D721Med (cell line): ENCODE measurements around the gene DDX55.
"Not testable (repeated sequence)": the region's sequence is repeated elsewhere in the genome, so short reads cannot be mapped to it uniquely, and the experiment has no call there.

ENCODE experiments used
- DNase-seq: peaks from one replicate; pipeline ENCODE4 v3.0.0; 2011; ENCODE audit warnings: low spot score; ENCODE audit not compliant: insufficient read length
- FAIRE-seq: peaks from 2 replicates; lab custom pipeline; 2011; peaks lifted over from hg19 to GRCh38; lab: Jason Lieb, UNC
- TF ChIP-seq, protein P1 (sequence below): IDR thresholded peaks from 2 replicates; pipeline ENCODE4 v1.5.1; 2012; ENCODE audit warnings: mild to moderate bottlenecking, control low read depth; ENCODE audit not compliant: insufficient read depth; ENCODE audit errors: missing control alignments

Gene DDX55

DNA sequence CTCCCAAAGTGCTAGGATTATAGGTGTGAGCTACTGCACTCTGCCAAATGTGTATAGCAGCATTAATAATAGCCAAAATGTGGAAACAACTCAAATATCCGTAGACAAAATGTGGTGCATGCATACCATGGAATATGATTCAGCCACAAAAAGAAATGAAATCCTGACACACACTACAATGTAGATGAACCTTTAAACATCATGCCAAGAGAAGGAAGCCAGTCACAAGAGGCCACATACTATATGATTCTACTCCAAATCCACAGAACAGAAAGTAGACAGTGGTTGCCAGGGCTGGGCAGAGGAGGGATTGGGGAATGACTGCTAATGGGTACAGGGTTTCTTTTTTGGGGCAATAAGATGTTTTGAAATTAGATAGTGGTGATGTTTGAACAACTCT lies 25.3 kb upstream of the DDX55 start:
- no peak for FAIRE-seq

DNA sequence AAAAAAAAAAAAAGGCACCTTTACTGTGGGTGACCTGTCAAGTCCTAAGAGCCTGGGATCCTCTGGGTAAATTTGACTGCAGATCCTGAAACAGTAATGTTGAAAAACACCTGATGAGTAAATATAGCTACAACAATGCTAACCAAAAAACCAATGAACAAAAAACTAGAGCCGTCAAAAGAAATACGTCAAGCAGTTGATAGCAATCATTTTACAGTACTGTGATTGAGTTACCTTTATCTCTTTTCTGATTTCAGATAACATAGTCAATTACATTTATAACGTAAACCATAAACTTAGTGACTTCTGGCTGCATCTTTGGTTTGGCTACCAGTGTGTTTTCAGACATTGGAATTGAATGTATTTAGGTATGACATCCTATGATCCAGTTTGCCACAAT lies 23.7 kb upstream of the DDX55 start:
- no peak for FAIRE-seq
- DNase-seq, result no peak
- TF ChIP-seq, protein P1, sequence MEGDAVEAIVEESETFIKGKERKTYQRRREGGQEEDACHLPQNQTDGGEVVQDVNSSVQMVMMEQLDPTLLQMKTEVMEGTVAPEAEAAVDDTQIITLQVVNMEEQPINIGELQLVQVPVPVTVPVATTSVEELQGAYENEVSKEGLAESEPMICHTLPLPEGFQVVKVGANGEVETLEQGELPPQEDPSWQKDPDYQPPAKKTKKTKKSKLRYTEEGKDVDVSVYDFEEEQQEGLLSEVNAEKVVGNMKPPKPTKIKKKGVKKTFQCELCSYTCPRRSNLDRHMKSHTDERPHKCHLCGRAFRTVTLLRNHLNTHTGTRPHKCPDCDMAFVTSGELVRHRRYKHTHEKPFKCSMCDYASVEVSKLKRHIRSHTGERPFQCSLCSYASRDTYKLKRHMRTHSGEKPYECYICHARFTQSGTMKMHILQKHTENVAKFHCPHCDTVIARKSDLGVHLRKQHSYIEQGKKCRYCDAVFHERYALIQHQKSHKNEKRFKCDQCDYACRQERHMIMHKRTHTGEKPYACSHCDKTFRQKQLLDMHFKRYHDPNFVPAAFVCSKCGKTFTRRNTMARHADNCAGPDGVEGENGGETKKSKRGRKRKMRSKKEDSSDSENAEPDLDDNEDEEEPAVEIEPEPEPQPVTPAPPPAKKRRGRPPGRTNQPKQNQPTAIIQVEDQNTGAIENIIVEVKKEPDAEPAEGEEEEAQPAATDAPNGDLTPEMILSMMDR, result no peak

More for the DNA sequence above, 25.3 kb upstream of the DDX55 start:
- TF ChIP-seq, protein P1, result no peak
- DNase-seq, result no peak

DNA sequence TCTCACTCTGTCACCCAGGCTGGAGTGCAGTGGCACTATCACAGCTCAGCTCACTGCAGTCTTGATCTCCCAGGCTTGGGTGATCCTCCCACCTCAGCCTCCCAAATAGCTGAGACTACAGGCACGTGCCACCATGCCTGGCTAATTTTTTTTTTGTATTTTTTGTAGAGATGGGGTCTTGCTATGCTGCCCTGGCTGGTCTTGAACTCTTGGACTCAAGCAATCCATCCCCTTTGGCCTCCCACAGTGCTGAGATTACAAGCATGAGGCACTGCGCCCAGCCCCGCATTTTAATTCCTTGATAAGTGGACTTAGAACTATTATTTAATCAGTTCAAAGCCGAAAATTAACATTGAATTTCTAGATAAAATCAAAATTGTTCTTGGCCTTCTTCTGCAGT lies 23.1 kb upstream of the DDX55 start:
- not testable (repeated sequence) for DNase-seq, FAIRE-seq

DNA sequence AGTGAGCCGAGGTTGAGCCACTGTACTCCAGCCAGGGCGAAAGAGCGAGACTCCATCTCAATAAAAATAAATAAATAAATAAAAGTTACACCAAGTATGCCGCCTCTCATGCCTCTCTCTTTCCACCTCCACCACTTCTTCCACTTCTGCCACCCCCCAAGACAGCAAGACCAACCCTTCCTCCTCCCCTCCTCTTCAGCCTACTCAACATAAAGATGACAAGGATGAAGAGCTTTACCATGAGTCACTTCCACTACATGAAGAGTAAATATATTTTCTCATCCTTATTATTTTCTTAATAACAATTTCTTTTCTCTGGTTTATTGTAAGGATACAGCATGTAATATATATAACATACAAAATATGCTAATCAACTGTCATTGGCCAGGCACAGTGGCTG lies 21.1 kb upstream of the DDX55 start:
- TF ChIP-seq, protein P1, result no peak
- FAIRE-seq (no peak), DNase-seq (no peak)

DNA sequence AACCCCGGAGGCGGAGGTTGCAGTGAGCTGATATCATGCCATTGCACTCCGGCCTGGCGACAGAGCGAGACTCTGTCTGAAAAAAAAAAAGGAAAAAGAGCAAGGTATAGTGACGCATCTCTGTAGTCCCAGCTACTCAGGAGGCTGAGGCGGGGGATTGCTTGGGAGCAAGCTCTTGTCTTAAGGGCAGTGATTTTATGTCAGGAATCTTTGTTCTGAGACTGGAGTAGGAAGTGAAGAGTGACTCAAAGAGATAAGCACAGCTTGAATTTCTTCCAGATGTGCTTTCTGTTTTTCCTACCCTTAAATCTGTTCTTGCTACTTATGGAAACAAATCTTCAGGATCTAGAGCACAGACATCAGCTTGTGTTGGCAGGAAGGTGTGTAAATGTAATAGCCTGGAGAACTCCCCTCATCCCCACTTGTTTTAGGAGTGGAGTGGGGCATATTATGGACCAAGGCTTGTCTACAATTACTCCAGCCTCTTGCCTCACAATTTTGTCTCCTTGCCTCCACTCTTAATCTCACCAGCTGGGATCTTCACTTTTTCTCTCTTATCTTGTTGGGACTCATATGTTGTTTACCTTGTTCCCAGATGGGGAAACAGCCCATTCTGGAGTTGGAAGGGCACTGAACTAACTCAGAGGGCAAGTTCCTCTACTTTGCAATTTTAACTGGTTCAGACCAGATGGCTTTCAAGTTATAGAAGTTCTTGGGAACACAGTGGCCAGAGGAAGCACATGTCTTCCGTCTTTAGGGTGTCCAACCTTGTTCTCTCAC lies 10.0 kb upstream of the DDX55 start:
- TF ChIP-seq, protein P1, result no peak
- DNase-seq, result no peak
- FAIRE-seq, result no peak

DNA sequence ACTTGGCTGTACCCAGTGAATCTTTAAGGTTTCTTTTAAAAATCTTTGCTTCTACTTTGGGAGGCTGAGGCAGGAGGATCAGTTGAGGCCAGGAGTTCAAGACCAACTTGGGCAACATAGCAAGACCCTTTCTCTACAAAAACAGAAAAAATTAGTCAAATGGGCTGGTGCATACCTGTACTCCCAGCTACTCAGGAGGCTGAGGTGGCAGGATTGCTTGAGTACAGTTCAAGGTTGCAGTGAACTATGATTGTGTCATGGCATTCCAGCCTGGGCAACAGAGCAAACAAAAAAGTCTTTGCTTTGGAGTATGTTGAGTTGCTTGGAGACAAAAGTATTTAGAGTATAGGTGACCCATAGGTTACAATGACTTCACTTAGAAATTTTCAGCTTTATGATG lies 6.2 kb upstream of the DDX55 start:
- no peak for FAIRE-seq
- TF ChIP-seq, protein P1, result no peak
- no peak for DNase-seq

DNA sequence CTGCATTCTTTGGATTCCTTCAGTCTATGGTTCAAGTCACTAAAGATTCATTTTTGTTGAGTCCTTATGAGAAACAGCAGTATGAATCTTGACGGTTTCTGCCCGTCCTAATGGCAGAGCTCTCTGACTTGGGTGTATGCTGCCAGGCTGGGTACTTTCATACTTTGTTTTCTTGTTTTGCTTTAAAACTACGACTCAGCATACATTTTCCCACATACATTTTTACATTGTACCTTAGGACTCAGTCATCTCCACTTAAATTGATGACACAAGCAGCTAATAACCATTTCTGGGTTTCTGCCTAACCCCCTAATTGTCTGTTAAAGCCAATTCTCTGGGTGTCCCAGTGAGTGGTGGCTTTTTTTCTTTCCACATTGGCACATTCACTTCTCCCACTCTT lies 4.8 kb upstream of the DDX55 start:
- TF ChIP-seq, protein P1, result no peak
- FAIRE-seq, result no peak
- DNase-seq, result no peak

DNA sequence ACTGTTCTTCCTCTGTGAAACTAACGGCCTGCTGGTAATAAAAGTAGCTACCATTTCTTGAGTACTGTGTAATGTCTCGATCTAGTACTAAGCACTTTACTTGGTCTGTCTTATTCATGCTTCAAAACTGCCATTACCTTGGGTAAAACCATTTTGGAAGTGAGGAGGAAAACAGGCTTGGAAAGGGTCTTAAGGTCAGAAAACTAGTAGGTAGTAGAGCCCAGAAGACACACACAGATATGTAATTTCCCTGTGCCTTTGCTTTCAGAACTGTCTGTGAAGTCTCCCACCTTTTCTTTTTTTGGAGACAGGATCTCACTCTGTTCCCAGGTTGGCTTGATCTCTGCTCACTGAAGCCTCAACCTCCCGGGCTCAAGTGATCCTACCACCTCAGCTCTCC lies 3.4 kb upstream of the DDX55 start:
- DNase-seq (no peak), FAIRE-seq (no peak)
- TF ChIP-seq, protein P1, result no peak
